Natural killer cell (primary cell): ENCODE measurements around the gene CMSS1. TPM values are rescaled to one million over a fixed set of nuclear protein-coding genes. Genes with fewer than 3 reads are reported as not detected.

ENCODE experiments used
- ATAC-seq, 3 donors: fragments of 150-1000 bp in 2 of 3; fragments of 200-7000 bp in 1 of 3; cut with Tn5 transposase; 1 replicate in 1 of 3; 2 replicates in 2 of 3; pipeline ENCODE4 v1.10.0; 2021; ENCODE audit warnings: mild to moderate bottlenecking in 2 of 3, moderate library complexity in 2 of 3
- DNase-seq, 2 donors: peaks; one replicate each; pipeline versions ENCODE4 v3.0.0 to v3.0.0-alpha.2; 2013 to 2021; ENCODE audit warnings: mixed read lengths in 1 of 2
- H3K27ac ChIP-seq: one replicate; pipeline ENCODE4 v1.5.1; 2013; ENCODE audit warnings: mild to moderate bottlenecking, low read length
- H3K27me3 ChIP-seq: one replicate; pipeline ENCODE4 v1.6.1; 2013; ENCODE audit warnings: low read length; ENCODE audit not compliant: control insufficient read depth, insufficient read depth
- H3K36me3 ChIP-seq: one replicate; pipeline ENCODE4 v1.6.1; 2013; ENCODE audit warnings: low read length; ENCODE audit not compliant: control insufficient read depth, insufficient read depth
- H3K4me1 ChIP-seq: one replicate; pipeline ENCODE4 v1.6.1; 2013; ENCODE audit warnings: low read length; ENCODE audit not compliant: control insufficient read depth, insufficient read depth
- H3K4me3 ChIP-seq: one replicate; pipeline ENCODE4 v1.5.1; 2013; ENCODE audit warnings: low read length
- H3K9me3 ChIP-seq: one replicate; pipeline ENCODE4 v1.6.1; 2013; ENCODE audit warnings: low read length; ENCODE audit not compliant: control insufficient read depth, insufficient read depth
- H3K27ac Mint-ChIP-seq, 2 donors: one replicate each; pipeline ENCODE4 v1.8.0; 2022; ENCODE audit warnings: mild to moderate bottlenecking in 2 of 2, mixed read lengths in 2 of 2, moderate library complexity in 1 of 2
- H3K27me3 Mint-ChIP-seq, 2 donors: one replicate each; pipeline ENCODE4 v1.8.0; 2022; ENCODE audit warnings: low read depth in 2 of 2, mixed read lengths in 2 of 2
- H3K36me3 Mint-ChIP-seq: one replicate; pipeline ENCODE4 v1.8.0; 2022; ENCODE audit warnings: mixed read lengths
- H3K4me1 Mint-ChIP-seq, 2 donors: one replicate each; pipeline ENCODE4 v1.8.0; 2022; ENCODE audit warnings: mixed read lengths in 2 of 2
- H3K4me3 Mint-ChIP-seq: one replicate; pipeline ENCODE4 v1.8.0; 2022; ENCODE audit warnings: mild to moderate bottlenecking, moderate library complexity, mixed read lengths
- H3K9me3 Mint-ChIP-seq, 2 donors: one replicate each; pipeline ENCODE4 v1.8.0; 2022; ENCODE audit warnings: mixed read lengths in 2 of 2
- WGBS: methylation state at CpG from one replicate; pipeline ENCODE4 v1.1.7; 2013; ENCODE audit warnings: missing lambda C conversion rate; ENCODE audit not compliant: insufficient coverage; 5-methylcytosine and 5-hydroxymethylcytosine counted together
- intact Hi-C: fragments of 100-400 bp; cut with micrococcal nuclease; formaldehyde crosslinking; loops from one replicate; pipeline ENCODE4 v1.14.2; 2022
- total RNA-seq, 4 donors: library from RNA; stranded (reverse); fragments of 120-200 nt in 1 of 4; gene quantifications; one replicate each; pipeline versions ENCODE4 v1.2.3 to v1.2.4, GENCODE V29; 2013 to 2022
- TF ChIP-seq, protein P1 (sequence below): fragments of 200-600 bp; IDR thresholded peaks from one replicate; pipeline ENCODE4 v1.8.0; 2022; ENCODE audit warnings: antibody characterized with exemption

CMSS1 gene
- total RNA-seq, 3 donors from 2014 or later (not counting 1 experiment from before 2014, with no cell fraction given): 7.8 to 12.7 (median 9.2) TPM

DNA sequence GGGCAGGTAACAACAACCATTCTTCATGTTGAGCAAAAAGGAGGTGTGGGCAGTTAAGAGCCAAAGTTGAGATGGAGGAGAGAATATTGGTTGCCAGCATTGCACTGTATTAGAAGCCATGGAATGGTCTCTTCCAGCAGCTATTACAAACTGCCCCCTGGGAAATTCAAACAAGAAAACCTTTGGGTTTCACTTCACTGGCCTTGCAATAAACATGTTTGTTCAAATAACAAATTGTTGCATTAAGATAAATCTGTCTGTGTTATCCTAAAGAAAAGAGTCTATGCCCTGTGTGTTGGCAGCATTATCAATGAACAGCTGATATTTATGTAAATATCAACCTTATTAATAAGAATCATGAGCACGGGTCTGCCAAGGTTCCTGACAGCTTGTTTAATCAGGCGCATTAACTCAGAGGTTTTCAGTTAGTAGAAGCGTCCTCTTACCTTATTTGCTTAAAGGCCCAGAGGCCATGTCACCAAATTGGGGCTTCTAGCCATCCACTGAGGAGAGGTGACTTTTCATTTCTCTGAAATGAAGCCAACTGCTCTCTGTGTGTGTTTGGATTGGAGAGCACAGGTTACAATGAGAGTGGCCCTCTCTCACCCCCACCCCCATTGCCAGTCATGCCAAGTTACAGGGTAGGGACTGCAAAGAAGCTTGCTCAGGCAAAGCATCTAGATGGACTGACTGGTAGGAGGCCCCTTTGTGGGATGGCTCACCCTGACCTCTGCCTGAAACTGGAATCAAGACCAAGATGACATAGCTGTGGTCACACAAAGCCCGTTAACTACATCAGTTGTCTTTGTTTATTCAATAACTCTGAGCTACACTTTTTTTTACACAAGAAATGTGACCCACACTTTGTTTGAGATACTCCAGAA is 286.1 kb downstream of the CMSS1 start:
- intact Hi-C loops: no loop called here

DNA sequence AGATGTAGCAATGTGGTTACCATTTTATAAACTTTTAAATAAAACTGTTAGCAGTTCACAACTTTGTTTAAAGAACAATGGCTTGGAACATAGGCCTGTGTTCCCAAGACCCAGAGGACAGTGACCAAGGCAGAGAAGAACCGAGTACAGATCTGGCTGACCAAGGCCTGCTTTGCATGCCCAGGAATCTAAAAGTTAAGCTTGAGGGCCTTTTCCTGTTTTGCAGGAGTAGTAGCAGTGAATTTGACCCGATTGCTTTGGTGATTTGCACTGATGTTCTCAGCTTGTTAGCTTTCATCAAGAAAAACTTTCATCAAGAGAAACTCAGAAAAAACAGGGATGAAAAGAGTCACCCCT is 286.8 kb downstream of the CMSS1 start:
- no peaks in the 10 kb centered on the region for H3K36me3 Mint-ChIP-seq
- no peaks in the 10 kb centered on the region for H3K4me1 ChIP-seq

More for the DNA sequence above, 286.1 kb downstream of the CMSS1 start:
- Mint-ChIP-seq H3K9me3 (no peaks in the 10 kb centered on the region), H3K27ac (no peak overlapping the region), H3K4me1 (no peaks in the 10 kb centered on the region), H3K4me3 (no peak overlapping the region), H3K27me3 (no peaks in the 10 kb centered on the region), H3K36me3 (no peaks in the 10 kb centered on the region)
- Histone ChIP-seq H3K9me3 (no peaks in the 10 kb centered on the region), H3K36me3 (no peaks in the 10 kb centered on the region), H3K4me1 (no peaks in the 10 kb centered on the region), H3K4me3 (no peak overlapping the region), H3K27me3 (no peaks in the 10 kb centered on the region), H3K27ac (no peak overlapping the region)
- ATAC-seq (no peak), DNase-seq (no peak)
- TF ChIP-seq, protein P1, sequence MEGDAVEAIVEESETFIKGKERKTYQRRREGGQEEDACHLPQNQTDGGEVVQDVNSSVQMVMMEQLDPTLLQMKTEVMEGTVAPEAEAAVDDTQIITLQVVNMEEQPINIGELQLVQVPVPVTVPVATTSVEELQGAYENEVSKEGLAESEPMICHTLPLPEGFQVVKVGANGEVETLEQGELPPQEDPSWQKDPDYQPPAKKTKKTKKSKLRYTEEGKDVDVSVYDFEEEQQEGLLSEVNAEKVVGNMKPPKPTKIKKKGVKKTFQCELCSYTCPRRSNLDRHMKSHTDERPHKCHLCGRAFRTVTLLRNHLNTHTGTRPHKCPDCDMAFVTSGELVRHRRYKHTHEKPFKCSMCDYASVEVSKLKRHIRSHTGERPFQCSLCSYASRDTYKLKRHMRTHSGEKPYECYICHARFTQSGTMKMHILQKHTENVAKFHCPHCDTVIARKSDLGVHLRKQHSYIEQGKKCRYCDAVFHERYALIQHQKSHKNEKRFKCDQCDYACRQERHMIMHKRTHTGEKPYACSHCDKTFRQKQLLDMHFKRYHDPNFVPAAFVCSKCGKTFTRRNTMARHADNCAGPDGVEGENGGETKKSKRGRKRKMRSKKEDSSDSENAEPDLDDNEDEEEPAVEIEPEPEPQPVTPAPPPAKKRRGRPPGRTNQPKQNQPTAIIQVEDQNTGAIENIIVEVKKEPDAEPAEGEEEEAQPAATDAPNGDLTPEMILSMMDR: no peak
- 76% methylated on average over 4 of the region's 4 CpGs for WGBS

DNA sequence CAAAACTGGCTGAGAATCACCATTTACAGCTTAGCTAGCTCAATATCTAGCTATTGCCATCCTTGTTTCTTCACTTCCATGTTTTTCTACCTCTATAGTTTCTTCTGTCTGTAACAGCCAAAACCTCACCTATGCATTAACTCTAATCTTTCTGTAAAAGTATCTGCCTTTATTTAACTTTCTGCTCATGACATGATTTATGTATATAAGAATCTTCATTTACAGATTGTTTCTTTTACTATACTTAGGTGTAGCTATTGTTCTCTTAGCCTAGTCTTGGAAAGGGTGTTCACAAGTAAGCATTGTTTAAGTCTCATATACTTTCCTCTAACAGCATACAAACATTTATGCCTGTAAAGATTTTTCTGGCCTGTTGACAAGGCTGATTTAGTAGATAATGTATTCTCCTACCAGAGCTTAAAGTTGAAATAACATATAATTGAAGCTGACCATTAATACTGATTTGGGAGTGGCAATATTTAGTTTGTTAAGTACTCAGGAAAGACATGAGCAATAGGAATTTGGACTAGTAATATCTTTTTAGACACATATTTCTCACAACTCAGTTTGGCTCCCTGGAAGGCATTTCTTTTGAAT is 287.3 kb downstream of the CMSS1 start:
- TF ChIP-seq, protein P1: no peak
- H3K27ac Mint-ChIP-seq: no peak overlapping the region
- Histone ChIP-seq H3K4me1 (no peaks in the 10 kb centered on the region), H3K9me3 (no peaks in the 10 kb centered on the region), H3K4me3 (no peak overlapping the region), H3K27me3 (no peaks in the 10 kb centered on the region), H3K27ac (no peak overlapping the region), H3K36me3 (no peaks in the 10 kb centered on the region)
- no peaks in the 10 kb centered on the region for H3K36me3 Mint-ChIP-seq
- intact Hi-C loops: no loop called here
- no peaks in the 10 kb centered on the region for H3K9me3 Mint-ChIP-seq
- H3K4me3 Mint-ChIP-seq: no peak overlapping the region
- no peaks in the 10 kb centered on the region for H3K4me1 Mint-ChIP-seq
- no peaks in the 10 kb centered on the region for H3K27me3 Mint-ChIP-seq
- ATAC-seq: no peak
- no peak for DNase-seq

More for the DNA sequence above, 286.8 kb downstream of the CMSS1 start:
- TF ChIP-seq, protein P1: no peak
- H3K9me3 ChIP-seq: no peaks in the 10 kb centered on the region
- no peak overlapping the region for H3K27ac Mint-ChIP-seq
- 77% methylated on average over 2 of the region's 2 CpGs for WGBS
- no peaks in the 10 kb centered on the region for H3K36me3 ChIP-seq
- no peaks in the 10 kb centered on the region for H3K9me3 Mint-ChIP-seq
- no peak for DNase-seq
- H3K27me3 ChIP-seq: no peaks in the 10 kb centered on the region
- no peak overlapping the region for H3K4me3 Mint-ChIP-seq
- no peak for ATAC-seq
- no peaks in the 10 kb centered on the region for H3K4me1 Mint-ChIP-seq
- no peak overlapping the region for H3K27ac ChIP-seq
- H3K4me3 ChIP-seq: no peak overlapping the region
- intact Hi-C loops: no loop called here
- H3K27me3 Mint-ChIP-seq: no peaks in the 10 kb centered on the region
